CD4-positive, alpha-beta T cell treated with Interleukin-4 for 1 hour (primary cell): ENCODE results near the gene DQX1.
A peak's percentile ranks its signal among the peaks of the same experiment; 100 is the strongest.

ENCODE experiments used
- DNase-seq, 2 donors: peaks; one replicate each; pipeline ENCODE4 v3.0.0-alpha.2; 2020 to 2022

Gene DQX1

DNA sequence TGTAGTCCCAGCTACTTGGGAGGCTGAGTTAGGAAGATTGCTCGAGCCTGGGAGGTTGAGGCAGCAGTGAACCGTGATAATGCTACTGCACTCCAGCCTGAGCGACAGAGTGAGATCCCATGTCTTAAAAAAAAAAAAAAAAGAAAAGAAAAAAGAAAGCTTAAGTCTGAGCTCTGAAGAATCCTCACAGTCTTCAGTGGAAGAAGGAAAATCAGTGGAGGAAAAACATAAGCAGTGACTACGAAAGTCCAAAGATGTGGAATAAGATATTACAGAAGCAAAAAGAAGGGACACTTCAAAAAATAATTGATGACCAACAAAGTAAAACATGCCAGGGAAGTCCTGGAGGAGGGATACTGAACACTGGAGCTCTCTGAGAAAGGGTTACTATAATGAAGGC, 15.8 kb downstream of the DQX1 start:
- DNase-seq = no peak

DNA sequence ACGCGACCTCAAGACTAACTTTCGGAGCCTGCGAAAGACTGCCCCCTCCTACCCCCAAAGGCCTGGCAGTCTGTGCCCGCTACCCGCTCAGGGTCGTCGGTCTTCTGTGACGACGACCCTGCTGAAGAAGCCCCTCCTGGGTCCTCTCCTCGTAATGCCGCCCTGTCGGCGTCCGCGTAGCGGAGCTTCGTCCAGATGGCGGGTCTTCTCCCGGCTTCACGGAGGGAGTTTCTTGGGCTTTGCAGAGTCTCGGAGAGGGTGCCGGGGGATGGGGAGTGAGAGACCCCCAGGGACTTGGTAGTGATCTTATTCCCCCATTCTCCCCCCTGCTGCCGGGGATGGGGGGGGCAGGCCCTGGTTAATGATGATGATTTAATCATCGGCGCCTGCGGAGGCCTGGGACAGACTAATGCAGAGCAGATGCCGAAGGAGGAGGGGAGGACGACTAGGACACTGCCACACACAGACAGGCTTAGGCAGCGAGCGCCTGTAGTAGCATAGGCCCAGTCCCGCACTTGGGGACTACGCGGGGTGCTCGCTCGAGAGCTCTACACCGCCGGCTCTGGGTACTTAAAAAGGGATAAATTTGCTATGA, 18.0 kb downstream of the DQX1 start:
- peak in 1 of 2 donors; percentile 18 for DNase-seq

DNA sequence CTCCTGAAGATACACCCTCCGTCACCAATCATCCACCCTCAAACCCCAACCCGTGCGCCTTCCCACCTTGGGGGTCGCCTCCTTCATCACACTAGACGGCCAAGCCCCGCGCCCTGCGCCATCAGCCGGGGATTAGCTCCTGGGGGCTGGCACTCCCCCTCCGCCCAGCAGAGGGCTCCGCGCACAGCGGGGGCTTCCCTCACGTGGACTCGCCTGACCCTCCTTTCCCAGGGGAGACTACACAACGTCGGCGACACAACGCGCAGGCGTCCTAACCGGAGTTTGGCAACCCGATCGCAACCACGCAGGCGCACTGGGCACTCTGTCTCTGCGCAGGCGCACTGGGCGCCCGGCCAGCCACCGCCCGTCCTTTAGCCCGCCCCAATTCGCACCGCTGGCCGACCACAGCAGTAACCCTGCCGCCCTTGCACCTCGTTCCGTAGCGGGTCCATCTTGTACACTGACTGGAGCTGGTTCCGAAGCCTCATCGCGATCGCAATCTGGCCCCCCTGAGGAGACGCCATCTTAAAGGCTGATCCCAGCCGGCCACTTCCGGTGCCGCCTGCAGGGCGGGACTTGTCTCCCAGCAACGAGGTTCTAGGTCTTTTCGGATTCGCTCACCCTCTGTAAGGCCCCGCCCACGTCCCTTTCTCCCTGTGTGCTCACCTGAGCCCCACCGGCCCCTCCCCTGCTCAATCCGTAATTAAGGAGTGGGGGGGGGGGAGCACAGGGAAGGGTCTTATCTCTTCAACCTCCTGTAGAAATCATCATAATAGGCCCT, 18.7 kb downstream of the DQX1 start, which contains the start of gene PCGF1:
Gene PCGF1 (minus strand): TSS at position 551 of the 781 bp plus-strand sequence. CDS start 27 bp downstream, at position 524.
- peak; percentile 98 to 99 for DNase-seq

DNA sequence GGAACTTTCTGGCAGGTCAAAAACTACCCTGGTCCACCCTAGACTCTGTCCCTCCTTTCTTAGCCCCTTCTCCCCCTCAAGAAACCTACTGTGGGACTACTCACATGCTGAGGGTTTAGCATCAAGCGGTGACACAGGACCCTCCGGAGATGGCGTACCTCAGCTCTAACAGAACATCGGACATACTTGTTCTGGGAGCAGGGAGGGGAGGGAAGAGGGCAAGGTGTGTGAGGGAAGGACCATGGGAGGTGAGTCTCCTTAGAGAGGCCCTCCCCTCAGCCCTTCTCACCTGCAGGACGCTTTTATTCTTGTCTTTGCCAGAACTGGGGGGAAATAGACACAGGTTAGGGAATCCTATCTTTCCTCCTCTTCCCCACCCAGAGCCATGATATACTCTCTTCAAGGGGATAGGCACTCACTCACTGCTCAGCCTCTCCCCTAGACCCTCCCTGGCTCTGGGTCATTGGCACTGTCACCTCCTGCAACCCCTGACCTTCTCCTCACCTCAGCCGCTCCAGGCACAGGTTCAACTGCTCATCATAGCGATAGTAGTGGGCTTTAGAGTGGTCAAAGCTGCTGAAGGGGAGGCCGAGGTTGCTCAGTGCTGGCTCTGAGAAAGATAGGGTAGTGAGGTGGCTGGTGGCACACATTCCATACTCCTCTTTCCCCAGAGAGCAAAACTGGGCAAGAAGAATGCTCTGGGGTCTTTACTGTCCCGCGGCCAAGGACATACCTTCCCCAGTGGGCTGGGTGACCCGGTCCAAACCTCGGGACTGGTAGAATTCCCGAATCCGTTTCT, 20.4 kb downstream of the DQX1 start:
- DNase-seq = no peak

GRCh38 chr2:74504591-74504990, 21.4 kb downstream of the DQX1 start:
- DNase-seq = no peak

GRCh38 chr2:74503506-74504475, 22.2 kb downstream of the DQX1 start:
- no peak for DNase-seq

DNA sequence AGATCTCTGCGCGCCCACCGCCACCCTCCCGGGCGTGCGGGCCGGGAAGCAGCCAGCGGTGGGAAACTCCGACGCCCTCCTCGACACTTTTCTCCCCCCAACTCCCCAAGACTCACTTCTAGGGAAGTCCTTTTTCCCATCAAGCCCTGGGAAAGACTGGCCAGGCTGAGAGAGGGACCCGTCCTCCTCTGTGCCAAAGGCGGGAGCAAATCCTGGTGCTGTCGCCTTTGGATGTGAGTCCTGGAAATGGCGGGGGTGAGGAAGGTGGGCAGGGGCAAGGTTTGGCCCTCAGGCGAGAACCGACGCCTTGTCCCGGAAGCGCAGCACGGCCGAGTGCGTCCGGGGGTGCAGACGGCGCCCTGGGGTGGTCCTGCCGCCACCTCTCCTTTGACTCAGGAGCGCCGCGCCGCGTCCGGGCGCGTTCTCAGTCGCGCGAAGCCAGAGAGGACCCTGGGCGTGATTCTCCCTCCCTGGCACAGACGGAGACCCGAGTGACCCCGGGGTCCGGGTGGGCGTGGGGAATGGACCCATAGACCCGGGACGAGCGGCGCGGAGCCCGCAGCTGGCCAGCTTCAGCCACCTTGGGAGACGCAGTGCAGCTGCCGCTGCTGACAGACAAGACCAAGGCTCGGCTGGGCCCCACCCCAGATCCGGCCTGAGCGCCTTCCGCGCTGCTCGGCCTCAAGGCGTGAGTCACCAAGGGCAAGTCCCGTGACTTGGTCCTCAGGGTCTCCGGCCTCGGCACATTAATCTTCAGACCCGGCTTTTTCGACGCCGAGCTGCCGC, 23.1 kb downstream of the DQX1 start:
- DNase-seq = peak; percentile 39 to 76

DNA sequence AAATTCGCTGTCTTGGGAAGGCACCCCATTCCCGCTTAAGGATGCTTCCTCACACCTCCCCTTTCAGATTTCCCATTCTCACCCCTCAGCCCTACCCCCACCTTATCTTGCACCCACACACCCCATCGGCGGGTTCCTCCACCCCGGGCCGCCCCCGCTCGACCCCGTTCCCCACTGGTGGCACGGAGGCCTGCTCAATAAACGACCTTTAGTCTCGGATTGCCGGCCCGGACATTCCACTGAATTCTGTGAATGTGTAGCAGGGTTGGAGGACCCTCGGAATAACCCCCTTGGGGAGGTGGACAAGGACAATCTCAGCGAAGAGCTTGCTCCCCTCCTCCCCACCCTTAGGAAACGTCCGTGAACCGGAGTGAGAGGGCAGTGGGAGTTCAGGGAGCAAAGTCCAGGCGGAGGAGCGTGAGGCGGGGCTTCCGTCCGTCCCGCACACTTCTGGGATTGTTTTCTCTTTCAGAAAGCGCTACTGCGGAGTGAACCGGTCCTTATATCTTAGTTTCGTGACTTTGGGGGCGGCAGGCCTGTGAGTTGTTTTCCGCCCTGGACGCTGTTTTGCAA, 23.8 kb downstream of the DQX1 start:
- DNase-seq = no peak

DNA sequence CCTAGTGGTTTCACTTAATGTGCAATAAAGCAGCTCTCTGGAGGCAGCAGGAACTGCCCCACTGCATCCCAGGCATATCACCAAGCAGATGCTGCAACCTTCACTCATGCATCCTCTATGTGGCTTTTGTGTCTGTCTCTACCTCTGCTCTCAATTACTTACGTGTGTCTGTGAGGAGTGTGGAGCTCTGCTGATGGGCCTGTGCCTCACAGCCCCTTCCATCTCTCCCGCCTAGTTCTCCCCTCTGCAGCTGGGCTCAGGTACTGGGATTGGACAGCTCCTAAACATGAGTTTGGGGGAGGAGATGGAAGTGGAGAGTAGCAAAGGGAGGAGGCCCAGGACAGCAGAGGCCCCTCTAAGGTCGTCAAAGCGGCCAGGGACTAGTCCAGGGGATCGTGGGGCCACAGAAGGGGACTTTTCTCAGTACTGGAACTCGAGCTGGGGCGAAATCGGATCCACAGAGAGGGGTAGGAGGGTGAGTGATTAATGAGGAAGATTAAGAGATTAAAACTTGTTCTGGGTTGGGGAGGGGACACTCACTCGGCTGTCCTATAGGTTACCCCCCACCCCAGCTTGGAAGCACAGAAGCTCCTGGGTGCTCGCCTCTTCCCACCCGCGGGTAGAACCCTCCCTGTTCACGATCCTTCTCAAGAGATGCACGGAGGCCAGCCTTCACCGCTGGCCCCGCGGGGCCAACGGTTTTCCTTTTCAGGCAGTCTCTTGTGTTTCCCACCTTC, 24.5 kb downstream of the DQX1 start:
- no peak for DNase-seq

DNA sequence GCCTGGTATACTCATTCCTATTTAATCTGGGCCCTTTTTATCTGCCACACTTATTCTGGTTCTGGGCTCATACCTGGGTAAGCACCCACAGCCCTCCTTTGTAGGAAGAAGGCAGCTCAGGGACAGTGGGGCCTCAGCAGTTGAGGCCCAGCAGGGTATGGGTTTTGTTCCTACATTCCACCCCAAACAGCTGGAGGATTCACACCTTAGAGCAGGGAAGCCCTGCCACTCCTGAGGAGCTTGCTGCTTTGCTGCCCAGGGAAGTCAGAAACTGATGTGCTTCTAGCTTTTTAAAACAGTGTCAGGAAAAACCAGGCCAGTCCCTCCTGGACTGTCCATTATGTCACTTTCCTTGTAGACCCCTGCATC, 25.5 kb downstream of the DQX1 start:
- no peak for DNase-seq

- no peak for DNase-seq
These were observed 26.0 kb downstream of the DQX1 start for GRCh38 chr2:74499940-74500577.

DNA sequence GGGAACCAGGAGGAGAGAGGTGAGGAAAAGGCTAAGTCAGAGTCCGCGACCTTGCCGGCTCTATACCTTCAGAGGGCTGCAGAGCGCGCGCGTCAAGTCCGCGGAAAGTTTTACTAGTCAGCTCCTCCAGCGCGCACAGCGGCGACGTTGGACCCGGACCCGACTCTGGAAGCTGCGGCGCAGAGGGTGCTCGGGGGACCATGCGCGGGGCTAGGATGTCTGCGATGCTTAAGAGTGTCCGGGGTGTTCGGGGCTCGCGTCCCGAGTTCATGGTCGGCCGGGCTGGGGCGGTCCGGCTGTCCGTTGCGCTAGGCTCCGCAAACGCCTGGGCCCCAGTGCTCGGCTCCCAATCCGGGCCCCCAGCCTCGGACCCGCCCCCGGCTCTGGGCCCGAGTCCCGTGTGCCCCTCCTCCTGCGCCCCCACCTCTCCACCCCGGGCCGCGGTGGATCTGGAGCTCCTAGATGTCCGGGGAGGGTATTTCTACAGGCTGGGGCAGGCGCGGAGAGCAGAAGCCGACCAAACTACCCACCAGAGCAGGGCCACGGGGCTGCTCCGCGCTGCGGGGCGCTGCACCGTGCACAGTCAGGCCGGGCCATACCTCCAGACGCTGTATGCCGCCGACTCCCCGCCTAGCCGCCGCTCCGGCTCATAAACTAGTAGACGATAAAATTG, 26.6 kb downstream of the DQX1 start, which contains the start of gene LBX2:
Gene LBX2 (minus strand): TSS at position 337 of the 673 bp plus-strand sequence. CDS start 66 bp downstream, at position 271.
- no peak for DNase-seq

DNA sequence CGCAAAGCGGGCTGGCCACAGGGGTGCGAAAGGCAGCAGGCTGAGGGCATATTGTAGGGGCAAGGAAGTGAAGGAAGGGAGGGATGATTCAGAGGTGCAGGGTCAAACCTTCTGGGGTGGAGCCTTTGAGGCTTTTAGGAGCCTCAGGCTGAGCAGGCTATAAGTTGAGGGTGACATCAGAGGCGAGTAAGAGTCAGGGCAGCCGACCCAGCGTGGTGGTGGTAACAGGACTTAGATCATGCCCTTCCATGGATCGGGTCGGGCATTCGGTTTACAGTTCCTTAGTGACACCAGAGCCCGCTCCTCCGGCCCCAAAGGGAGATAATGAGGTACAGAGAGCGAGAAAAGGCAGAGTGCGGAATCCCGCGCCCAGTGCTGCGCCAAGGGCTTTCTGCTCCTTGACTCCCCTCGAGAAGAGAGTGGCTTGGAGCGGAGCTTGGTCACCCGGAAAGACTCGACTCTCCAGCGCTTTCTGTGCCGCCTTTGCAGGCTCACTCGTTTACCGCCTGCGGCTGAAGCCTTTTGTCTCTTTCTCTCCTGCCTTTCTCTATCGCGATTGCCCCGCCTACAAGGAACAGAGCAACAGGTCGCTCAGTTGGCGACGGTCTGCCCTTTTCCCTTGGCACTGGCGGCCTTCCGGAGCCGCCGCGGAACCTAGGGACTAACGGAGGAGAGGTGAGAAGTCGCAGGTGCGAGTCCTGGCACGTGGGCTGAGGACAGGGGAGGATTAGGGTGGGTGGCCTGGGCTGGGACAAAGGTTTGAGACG, 27.3 kb downstream of the DQX1 start:
- no peak for DNase-seq

DNA sequence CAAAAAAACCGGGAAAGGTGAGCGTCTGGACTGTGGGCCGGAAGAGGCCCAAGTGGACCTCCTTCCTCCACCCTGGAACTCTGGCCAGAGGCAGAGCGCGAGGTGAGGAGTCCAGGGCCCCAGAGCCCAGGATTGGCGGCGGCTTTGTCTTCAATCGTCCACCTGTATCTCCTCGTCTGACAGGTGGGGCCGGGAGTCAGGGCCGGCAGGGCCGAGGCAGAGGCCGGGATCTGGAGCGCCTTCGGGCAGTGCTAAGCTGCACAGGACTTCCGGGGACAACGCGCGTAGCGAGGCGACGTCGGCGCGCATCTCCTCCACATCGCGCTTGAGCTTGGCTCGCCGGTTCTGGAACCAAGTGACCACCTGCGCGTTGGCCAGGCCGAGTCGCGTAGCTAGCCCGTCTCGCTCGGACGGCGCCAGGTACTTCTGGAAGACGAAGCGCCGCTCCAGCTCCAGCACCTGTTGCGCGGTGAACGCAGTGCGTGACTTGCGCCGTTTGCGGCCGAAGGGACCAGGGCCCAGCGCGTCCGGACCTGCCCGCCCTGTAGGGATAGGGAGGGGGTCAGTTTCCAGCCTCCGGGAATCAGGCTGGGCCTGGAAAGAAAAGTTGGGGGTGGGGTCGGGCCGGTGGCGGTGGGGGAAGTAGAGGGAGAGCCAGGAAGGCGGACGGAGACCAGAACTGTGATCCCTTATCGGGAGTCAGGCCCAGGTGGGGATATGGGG, 28.1 kb downstream of the DQX1 start:
- peak in 1 of 2 donors; percentile 23 for DNase-seq

DNA sequence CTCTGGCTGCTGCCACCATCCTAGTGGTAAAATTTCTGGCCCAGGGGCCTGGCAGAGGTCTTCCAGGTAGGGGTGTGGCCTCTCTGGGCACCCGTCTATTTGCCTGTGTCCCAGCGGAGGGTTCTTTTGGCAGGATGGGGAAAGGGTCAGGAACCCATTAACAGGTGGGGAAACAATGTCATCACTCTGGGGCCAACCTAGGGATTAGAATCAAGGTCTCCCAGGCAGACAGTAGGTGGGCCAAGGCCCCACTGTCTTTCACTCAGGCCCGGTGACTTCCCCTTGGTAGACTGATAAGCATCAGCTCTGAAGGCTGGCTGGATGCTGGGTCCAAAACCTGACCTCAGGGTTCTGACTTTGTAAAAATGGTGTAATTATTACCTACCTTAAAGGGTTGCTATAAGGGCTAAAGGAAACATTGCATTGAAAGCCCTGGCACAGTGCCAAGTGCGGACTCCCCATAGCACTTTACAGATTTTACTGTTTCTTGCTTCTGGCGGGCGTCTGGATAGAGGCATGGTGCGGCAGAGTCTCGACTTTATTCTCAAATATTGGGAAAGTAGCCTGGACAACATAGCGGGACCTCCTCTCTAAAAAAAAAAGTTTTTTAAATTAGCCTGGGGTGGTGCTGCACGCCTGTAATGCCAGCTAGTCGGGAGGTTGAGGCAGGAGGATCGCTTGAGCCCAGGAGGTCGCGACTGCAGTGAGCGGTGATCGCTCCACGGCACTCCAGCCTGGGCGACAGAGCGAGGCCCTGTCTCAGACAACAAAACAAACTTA, 28.8 kb downstream of the DQX1 start:
- DNase-seq = no peak

DNA sequence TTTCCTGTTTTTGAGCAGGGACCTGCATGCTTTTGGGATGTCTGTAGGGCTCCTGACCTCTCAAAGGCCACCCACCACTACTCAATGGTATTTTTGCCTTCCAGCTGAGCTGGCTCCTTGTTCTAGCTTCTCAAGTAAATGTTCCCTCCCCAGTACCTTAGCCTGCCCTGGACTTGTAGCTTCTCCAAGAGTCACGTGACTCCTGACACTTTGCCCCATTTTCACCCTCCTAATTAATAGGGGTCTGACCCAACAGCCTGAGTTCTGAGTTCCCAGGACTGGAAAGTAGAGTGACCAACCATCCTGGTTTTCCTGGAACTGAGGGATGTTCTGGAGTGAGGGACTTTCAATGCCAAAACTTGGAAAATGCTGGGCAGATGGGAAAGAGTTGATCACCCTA, 30.6 kb downstream of the DQX1 start:
- no peak for DNase-seq

DNA sequence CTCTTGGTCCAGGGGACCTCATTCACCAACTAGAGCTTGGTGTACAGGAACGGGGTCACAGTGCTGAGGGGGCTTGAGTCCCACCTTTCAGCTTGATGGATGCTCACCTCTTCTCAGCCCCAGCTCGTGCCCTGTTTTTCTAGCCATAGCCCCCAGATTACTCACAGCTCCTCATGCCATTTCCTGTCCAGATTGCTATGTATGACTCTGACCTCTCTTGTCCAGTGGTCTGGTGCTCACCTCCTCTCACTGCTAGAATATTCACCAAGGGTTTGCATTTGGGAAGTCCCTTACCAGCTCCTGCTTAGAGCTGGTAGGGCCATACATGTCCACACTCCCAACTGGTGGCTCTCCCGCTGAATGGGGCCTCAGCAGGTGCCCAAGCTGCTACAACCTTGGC, 32.5 kb downstream of the DQX1 start:
- DNase-seq = no peak
